Type B pancreatic cell (in vitro differentiated cells): ENCODE measurements around the gene WDFY1. TPM values are rescaled to one million over a fixed set of nuclear protein-coding genes. Genes with fewer than 3 reads are reported as not detected.

Experiments
- DNase-seq: peaks from one replicate; pipeline ENCODE4 v3.0.0; 2021; ENCODE audit warnings: mixed read lengths; ENCODE audit not compliant: unreplicated experiment; ENCODE audit errors: extremely low spot score
- H3K27ac Mint-ChIP-seq: 2 replicates; pipeline ENCODE4 v1.8.0; 2021; ENCODE audit warnings: mild to moderate bottlenecking, mixed read lengths
- H3K27me3 Mint-ChIP-seq: 2 replicates; pipeline ENCODE4 v1.8.0; 2021; ENCODE audit warnings: mixed read lengths
- H3K36me3 Mint-ChIP-seq: 2 replicates; pipeline ENCODE4 v1.8.0; 2021; ENCODE audit warnings: mixed read lengths
- H3K4me1 Mint-ChIP-seq: one replicate; pipeline ENCODE4 v1.8.0; 2021; ENCODE audit warnings: mixed read lengths; ENCODE audit not compliant: unreplicated experiment
- H3K4me3 Mint-ChIP-seq: 2 replicates; pipeline ENCODE4 v1.8.0; 2021; ENCODE audit warnings: mild to moderate bottlenecking, mixed read lengths
- H3K9me3 Mint-ChIP-seq: 2 replicates; pipeline ENCODE4 v1.8.0; 2021; ENCODE audit warnings: mixed read lengths
- CTCF ChIP-seq: fragments of 200-600 bp; sonication (generic); conservative IDR thresholded peaks from 2 replicates; pipeline ENCODE4 v1.5.0; 2021; ENCODE audit warnings: antibody characterized with exemption, mild to moderate bottlenecking
- total RNA-seq: library from RNA; stranded (reverse); gene quantifications from 2 replicates; pipeline ENCODE4 v1.2.1, GENCODE V29; 2021; ENCODE audit warnings: low replicate concordance

The WDFY1 gene
- total RNA-seq, 1 donor from 2014 or later: 45.5 TPM

- H3K4me1 Mint-ChIP-seq: no peaks in the 10 kb centered on the region
- no peak for DNase-seq
These were observed 25.0 kb downstream of the WDFY1 start for GRCh38 chr2:223920109-223920508.

GRCh38 chr2:223918671-223919134, 26.4 kb downstream of the WDFY1 start:
- Mint-ChIP-seq H3K36me3 (peaks cover 12% of the 10 kb centered on the region), H3K27me3 (no peaks in the 10 kb centered on the region), H3K4me1 (no peaks in the 10 kb centered on the region), H3K4me3 (no peak overlapping the region), H3K9me3 (peaks cover 4% of the 10 kb centered on the region), H3K27ac (no peak overlapping the region)
- DNase-seq: no peak
- no peak for TF ChIP-seq CTCF

More at GRCh38 chr2:223920109-223920508, 25.0 kb downstream of the WDFY1 start:
- peak; percentile 39 for TF ChIP-seq CTCF
- no peak overlapping the region for H3K27ac Mint-ChIP-seq
- H3K27me3 Mint-ChIP-seq: no peaks in the 10 kb centered on the region
- H3K4me3 Mint-ChIP-seq: no peak overlapping the region
- H3K36me3 Mint-ChIP-seq: peaks cover 17% of the 10 kb centered on the region
- peaks cover 4% of the 10 kb centered on the region for H3K9me3 Mint-ChIP-seq

GRCh38 chr2:223916181-223916920, 28.8 kb downstream of the WDFY1 start:
- Mint-ChIP-seq H3K27me3 (no peaks in the 10 kb centered on the region), H3K4me3 (no peak overlapping the region), H3K9me3 (peaks cover 4% of the 10 kb centered on the region), H3K36me3 (peaks cover 10% of the 10 kb centered on the region), H3K4me1 (no peaks in the 10 kb centered on the region), H3K27ac (no peak overlapping the region)
- no peak for DNase-seq
- TF ChIP-seq CTCF: no peak

GRCh38 chr2:223915071-223915470, 30.1 kb downstream of the WDFY1 start:
- Mint-ChIP-seq H3K27me3 (no peaks in the 10 kb centered on the region), H3K4me1 (no peaks in the 10 kb centered on the region), H3K9me3 (no peaks in the 10 kb centered on the region), H3K27ac (no peak overlapping the region), H3K36me3 (peaks cover 19% of the 10 kb centered on the region), H3K4me3 (no peak overlapping the region)
- DNase-seq: no peak
- TF ChIP-seq CTCF: no peak

GRCh38 chr2:223914324-223914723, 30.8 kb downstream of the WDFY1 start:
- no peak for DNase-seq
- no peak overlapping the region for H3K4me3 Mint-ChIP-seq
- H3K4me1 Mint-ChIP-seq: peaks cover 6% of the 10 kb centered on the region
- no peak overlapping the region for H3K27ac Mint-ChIP-seq
- no peaks in the 10 kb centered on the region for H3K27me3 Mint-ChIP-seq
- H3K36me3 Mint-ChIP-seq: peaks cover 24% of the 10 kb centered on the region
- H3K9me3 Mint-ChIP-seq: no peaks in the 10 kb centered on the region
- TF ChIP-seq CTCF: no peak
